GM10266 (cell line): ENCODE results near the gene INSIG1.

Source experiments
- DNase-seq: peaks from one replicate; pipeline ENCODE4 v3.0.0; 2012; ENCODE audit errors: extremely low spot score
- CTCF ChIP-seq: IDR thresholded peaks from 2 replicates; pipeline ENCODE4 v1.5.1; 2012; ENCODE audit warnings: mild to moderate bottlenecking, low read depth; ENCODE audit not compliant: control insufficient read depth, insufficient read depth; ENCODE audit errors: missing control alignments

Gene INSIG1

DNA sequence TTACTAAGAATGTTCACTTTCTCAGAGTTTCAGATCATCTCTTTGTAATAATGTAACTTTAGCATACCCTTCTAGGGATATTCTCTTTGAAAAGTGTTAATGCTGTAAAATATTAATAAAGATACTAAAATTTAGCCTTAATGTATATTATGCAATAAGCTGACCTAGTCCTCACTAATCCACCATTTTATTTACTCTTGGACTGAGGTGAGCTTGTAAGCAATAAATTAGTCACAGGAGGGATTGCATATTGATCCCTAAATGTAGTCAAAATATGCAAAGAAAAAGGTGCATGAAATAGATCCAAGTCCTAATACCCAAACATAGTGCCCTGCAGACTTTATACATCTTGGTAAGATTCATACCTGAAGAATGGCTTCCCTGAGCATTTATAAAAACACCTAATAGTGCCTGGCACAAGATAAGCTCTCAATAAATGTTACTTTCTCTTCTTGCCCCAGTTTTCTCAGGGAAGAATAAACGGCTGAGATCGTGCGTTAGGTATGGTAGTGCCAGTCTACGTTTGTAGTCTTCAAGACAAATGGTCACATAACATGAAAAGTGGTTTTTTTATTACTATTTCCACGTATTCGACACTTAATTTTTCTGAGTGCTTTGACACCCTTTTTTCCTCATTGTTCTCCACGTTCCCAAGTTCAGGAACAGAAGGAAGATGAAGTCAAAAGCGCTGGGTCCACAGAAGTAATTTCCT is 14.3 kb downstream of the INSIG1 start:
- no peak for DNase-seq
- no peak for TF ChIP-seq CTCF

GRCh38 chr7:155312633-155313032 is 15.0 kb downstream of the INSIG1 start:
- no peak for TF ChIP-seq CTCF
- no peak for DNase-seq

- TF ChIP-seq CTCF = no peak
- DNase-seq = no peak
Measured at GRCh38 chr7:155313096-155313495, 15.4 kb downstream of the INSIG1 start.

DNA sequence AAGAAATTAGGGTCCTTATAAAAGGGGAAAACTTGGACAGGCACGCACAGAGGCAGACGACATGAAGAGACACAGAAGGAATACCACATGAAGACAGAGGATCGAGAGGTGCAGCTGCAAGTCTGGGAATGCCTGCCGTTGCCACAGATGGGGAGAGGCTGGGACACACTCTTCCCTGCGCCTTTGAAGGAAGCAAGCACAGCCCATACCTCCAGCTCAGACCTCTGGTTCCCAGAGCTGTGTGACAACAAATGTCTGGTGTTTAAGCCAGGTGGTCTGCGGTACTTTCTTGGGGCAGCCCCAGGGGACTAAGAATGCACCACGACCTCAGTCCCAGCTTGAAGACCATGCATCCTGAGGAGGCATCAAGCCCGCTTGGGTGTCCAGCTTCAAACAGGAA is 18.3 kb downstream of the INSIG1 start:
- no peak for TF ChIP-seq CTCF

DNA sequence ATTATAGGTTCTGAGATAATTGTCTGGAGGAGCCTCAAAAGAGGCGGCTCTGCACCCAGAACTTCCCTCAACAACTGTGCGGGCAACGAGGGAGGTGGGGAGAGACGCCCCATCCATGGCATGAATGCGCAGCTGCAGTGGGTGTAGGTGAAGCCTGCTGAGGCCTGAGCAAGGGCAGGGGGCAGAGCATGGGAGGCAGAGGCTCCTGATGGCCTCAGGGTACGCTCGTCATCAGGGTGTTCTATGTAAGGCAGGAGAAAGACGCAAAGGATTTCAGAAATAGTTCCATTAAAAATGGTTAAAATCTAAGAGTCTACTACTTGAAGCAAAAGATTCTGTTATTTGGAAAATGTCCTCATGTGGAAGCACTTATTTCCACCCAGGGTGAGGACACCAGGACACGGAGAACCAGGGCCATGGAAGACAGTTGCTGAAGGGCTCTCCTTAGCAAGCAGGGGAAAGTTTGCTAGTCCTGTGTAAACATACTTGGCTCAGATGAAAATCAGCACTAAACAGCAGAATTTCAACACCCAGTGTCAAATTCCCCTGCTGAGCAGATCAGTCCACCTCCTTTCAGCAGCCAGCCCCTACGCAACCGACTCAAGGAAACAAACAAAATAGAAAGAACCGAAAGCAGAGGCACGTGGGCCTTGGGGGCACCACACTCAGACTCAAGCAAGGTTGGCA is 18.9 kb downstream of the INSIG1 start:
- no peak for DNase-seq
- TF ChIP-seq CTCF = no peak

More for the DNA sequence above, 18.3 kb downstream of the INSIG1 start:
- no peak for DNase-seq

DNA sequence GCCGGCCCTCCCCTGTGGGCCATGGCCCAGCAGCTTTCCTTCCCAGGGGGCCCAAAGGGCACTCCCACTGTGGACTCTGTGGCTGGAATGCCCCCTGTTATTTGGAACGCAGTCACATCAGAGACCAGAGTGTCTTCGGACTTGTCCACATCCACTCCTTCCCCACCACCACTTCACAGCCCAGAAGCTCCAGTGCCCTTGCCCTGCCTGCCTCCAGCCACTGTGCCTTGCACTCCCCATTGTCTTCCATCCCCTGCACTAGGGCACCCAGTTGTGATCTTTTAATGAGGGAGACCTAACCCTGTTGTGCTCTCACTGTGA is 19.4 kb downstream of the INSIG1 start:
- no peak for TF ChIP-seq CTCF
- no peak for DNase-seq

- no peak for DNase-seq
- no peak for TF ChIP-seq CTCF
Measured at GRCh38 chr7:155318245-155318644, 20.6 kb downstream of the INSIG1 start.
